DMS79 (cell line): Measurements from ENCODE around the gene MYBPH.
A peak's percentile ranks its signal among the peaks of the same experiment; 100 is the strongest.

Source experiments
- DNase-seq: peaks from one replicate; lab custom pipeline; 2025; lab: John Stamatoyannopoulos, UW

MYBPH gene

DNA sequence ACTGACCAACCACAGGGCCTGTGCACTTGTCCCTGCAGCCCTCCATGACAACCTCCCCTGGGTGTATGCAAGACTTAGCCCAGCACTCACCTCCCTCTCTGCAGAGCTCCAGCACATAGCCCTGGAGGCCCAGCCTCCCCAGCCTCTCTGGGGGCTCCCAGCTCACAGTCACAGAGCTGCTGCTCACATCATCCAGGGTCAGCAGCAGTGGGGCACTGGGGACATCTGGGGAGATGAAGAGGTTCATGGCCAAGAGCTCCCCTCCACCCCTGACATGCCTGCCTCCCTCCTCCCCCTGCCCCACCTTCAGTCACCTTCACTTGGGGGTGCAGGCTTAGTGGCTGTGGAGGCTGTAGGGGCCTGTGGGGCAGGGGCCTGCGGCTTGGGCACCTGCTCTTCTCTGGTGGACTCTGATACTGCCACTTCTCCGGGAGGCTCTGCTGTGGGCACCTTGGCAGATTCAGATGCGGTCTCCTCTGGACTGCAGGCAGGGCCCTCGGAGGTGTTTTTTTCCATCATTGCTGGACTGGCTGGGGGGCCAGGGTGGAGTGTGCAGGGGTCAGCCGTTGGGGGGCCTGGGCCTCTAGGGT is at the start of gene MYBPH:
TSS of gene MYBPH (minus strand) at position 590 of the 590 bp plus-strand sequence. CDS start at position 519, 71 bp downstream.
- DNase-seq: no peak

GRCh38 chr1:203225071-203225470 is 49.4 kb upstream of the MYBPH start:
- no peak for DNase-seq

DNA sequence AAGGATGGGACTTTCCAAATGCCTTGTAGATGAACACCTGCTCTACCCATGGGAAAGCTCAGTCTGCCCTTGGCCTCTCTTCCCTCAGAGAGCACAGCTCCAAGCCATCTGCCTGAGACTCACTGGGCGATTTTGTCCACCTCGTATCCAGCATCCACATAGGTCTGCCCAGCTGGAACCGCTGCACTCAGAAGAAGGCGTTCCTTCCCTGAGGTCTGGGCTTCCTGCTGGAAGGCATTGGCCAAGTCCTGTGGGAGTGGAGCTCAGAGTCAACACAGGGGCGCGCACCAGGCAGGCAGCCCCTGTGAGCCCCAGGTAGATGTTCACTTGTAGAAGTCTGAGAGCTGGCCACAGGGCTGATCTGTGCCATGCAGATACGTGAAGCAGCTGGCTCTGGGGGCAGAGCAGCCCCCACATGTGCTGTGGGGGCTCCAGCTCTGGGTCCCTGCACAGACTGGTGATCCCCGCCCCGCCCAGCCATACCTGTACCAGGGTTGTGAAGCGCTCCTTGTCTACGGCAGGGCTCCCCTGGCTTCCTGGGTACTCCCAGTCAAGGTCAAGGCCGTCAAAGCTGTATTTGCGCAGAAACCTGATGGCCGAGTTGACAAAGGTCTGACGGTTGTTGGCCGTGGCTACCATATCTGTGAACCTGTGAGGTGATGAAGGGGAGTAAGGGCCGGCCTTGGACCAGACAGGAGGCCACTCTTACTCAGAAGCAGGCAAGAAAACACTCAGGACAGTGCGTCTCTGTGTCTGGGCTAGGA is 47.6 kb upstream of the MYBPH start:
- no peak for DNase-seq

DNA sequence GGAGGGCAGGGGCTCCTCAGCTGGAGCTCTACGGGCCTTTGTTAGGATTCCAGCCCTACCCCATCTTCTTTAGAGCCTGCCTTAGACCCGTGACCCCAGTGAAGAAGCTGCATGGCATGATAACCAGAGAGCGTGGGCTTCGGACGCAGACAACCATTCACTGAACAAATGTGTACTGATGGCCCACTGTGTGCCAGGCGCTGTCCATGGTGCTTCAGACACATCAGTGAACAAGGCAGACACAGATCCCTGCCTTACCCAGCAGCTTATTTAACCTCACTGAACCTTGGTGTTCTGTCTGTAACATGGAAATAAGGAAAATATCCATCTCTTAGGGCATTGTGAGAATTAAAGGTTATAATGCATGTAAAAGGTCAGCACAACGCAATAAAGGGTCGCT is 44.3 kb upstream of the MYBPH start:
- DNase-seq: no peak

GRCh38 chr1:203219171-203219570 is 43.5 kb upstream of the MYBPH start:
- DNase-seq: no peak

DNA sequence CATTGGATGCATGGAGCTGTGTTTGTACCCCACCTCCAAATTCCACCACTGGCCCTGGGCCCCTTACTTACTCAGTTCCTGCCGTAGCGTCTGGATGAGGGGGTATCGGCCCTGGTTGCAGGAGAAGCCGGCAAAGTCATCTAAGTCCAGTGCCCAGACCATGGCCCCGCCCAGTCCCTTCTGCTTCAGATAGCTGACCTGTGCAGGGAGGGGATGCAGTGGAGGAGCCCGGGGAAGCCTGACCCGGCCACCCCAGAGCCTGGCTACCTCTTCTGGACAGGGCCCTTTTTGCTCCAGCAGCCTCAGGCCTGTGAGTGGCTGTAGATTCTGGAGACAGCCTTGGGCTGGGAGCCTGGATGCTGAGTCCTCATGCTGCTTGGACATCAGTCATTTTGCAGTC is 42.0 kb upstream of the MYBPH start:
- DNase-seq: no peak

GRCh38 chr1:203217139-203217655 is 41.6 kb upstream of the MYBPH start:
- DNase-seq: no peak

- DNase-seq: peak; percentile 6
Observed at GRCh38 chr1:203216274-203217138, 40.9 kb upstream of the MYBPH start.

DNA sequence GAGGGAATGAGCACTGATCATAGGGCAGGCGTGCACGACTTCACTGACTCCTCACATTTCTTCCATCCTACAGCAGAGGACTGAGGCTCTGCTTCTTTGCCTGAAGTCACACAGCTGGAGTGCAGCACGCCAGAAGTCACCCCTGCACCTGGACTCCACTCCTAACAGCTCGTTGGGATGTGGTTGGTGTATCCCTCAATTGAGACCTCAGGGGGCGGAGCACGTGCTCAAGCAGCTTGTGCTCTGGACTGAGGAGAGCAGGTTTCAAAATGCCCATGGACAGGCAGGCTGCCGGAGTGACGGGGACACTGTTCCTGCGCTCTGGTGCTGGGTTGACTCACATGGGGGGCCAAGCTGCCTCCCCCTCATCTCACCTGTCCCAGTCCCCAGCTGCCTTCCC is 39.9 kb upstream of the MYBPH start:
- peak; percentile 63 for DNase-seq

DNA sequence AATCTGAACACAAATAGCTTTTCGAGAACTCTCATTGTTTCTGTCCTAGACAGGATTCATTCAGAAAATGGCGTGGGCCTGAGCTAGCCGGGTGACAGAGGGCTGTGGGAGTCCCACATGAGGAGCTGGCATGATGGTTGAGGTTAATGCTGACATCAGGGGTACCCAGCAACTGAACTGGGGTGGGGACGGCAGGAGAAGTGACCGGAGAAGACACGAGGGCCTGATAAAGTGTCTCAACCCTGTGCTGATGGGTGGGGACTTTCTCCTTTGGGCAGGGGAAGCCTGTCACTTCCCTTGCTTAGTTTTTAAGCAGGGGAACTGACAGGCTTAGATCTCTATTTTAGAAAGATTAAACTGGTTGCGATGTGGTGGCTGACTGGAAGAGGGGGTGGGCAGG is 39.2 kb upstream of the MYBPH start:
- no peak for DNase-seq

GRCh38 chr1:203213126-203213525 is 37.5 kb upstream of the MYBPH start:
- DNase-seq: no peak

DNA sequence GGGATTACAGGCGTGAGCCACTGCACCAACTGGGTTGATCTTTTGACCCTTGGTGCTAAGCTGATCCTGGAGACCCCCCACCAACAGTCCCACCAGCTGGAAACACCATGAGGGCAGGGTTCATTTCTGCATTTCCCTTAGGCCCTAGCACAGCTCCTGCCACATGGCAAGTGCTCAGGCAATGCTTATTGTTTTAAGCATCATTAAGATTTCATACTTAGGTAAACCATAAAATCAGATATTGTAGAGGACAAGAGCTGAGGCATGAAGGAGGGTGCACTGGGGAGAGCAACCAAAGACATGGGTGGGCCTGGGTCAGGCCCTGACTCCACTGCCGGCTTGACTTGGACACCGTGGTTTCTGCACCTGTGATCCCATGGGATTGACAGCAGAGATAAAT is 36.2 kb upstream of the MYBPH start:
- DNase-seq: no peak

DNA sequence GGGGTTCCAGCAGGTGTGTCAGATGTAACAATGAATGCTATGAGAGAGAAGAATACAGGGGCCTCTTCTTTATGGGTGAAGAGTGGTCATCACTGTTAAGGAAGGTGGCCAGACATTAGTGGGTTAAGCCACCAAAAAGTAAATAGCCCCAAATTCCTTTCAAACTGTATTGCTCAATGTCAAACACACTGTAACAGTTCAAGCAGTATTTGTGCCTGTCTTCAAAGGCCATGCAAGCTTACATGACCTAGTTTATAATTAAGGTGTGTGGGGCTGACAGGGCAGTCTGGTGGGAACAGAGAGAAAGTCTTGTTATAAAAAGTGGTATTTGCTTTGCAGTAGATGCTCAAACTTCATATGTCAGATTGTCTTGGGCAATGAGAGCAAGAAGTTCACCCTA is 35.4 kb upstream of the MYBPH start:
- DNase-seq: no peak

- no peak for DNase-seq
Observed at GRCh38 chr1:203210350-203210749, 34.7 kb upstream of the MYBPH start.

DNA sequence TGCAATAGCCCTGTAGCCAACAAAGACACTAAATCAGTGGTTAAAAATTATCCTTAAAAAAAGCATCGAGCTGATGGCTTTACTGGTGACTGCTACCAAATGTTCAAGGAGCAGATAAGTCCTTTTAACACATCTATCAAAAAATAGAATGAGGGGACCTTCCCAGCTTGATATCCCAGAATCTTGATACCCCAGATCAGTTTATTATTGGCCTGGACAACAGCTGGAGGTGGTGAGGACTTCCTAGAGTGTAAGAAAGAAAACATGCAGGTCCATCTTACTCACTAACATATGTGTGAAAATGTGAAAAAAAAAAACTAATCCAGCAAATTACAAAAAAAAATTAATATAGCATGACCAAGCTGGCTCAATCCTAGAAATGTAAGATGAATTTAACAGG is 32.6 kb upstream of the MYBPH start:
- DNase-seq: no peak

DNA sequence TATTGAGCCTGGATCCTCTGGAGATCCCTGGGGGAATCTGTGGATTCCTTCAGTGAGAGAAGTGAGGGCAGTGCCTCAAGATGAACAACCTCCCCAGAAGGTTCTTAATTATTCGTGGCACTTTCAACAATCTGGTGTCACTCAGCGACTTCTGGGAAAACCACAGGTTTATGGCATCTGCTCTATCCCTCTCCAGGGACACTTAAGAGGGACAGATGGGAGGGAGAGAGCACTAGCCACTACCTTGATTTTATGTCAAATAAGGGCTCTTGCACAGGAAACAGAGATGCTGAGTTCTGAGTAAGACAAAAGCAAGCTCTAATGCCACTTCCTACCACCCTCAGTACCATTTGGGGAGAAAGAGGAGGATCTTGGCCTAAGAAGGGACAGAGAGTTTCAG is 32.1 kb upstream of the MYBPH start:
- DNase-seq: no peak

- no peak for DNase-seq
Observed at GRCh38 chr1:203206129-203206687, 30.6 kb upstream of the MYBPH start.

- no peak for DNase-seq
Observed at GRCh38 chr1:203204756-203205155, 29.1 kb upstream of the MYBPH start.

DNA sequence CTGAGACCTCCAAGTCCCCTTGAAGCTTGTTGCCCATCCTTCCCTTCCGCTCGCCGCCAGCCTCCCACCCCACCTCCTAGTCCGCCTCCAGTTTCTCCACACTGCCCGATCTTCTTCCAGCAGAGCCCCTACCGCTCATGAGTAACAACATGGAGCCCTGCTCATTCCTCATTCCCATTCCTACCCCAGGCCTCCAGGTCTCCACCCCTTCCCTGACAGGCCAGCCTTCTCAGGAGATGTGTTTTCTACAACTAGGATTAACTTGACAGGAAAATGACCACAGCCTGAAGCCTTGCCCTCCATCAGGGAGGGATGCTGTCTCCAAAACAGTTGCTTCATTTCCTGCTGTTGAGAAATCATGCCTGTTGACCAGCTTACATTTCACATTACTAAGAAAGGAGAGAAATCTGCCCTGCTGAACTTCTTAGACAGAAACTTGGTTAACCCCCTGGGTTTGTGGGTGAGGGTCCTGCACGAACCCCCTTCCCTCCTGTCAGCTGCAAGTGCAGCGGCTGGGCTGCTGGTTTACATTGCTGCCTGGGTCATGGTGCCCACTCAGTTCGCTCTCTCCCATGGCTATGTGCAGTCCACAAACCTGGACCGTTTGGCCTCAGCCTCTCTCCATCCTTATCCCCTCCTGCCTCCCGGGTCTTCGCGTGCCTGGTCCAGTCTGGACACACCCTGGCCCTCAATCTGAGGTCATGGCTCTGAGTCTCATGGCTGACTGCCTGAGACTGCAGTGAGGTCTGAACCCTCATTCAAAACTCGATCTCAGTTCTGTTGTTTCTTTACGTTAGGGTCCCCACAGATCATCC is 27.0 kb upstream of the MYBPH start:
- DNase-seq: no peak

GRCh38 chr1:203201516-203202205 is 26.0 kb upstream of the MYBPH start:
- no peak for DNase-seq

DNA sequence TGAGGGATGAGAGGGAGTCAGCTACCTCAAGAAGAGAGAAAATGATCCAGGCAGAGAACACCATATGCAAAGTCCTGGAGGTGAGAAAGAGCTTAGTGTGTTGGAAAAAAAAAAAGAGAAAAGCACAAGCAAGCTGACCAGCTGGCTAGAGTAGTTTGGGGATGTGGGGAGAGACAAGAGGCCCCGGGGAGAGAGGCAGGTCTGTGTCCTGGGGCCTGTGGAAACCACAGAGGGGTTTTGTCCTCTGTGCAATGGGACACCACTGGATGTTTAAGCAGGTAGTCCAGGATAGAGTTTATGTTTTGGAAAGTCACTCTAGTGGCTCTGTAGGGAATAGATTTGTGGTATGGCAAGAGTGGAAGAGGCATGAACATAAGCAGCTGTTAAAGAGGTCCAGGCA is 25.3 kb upstream of the MYBPH start:
- DNase-seq: no peak
